ENCODE measurements around the gene EPM2A.

Gene EPM2A

GRCh38 chr6:145633981-145634627 lies 101.2 kb downstream of the EPM2A start:
- Histone ChIP-seq H3K27me3 (ENCODE audit: insufficient read depth, low read depth) (no peaks in the 10 kb centered on the region), H3K36me3 (ENCODE audit: insufficient read depth) (no peaks in the 10 kb centered on the region), H2AFZ (ENCODE audit: low read depth) (no peak overlapping the region), H3K4me3 (IDR thresholded peaks at IDR 0.05; ENCODE audit: insufficient read depth, low read depth, low read length) (no peak overlapping the region), H3K4me1 (ENCODE audit: low read depth, poor library complexity, severe bottlenecking) (no peaks in the 10 kb centered on the region), H3K9ac (no peak overlapping the region), H4K20me1 (ENCODE audit: insufficient read depth) (no peaks in the 10 kb centered on the region), H3K4me2 (no peak overlapping the region), H3K27ac (no peak overlapping the region), H3K79me2 (ENCODE audit: insufficient read depth, low read depth) (no peaks in the 10 kb centered on the region)
- TF ChIP-seq, protein P1, sequence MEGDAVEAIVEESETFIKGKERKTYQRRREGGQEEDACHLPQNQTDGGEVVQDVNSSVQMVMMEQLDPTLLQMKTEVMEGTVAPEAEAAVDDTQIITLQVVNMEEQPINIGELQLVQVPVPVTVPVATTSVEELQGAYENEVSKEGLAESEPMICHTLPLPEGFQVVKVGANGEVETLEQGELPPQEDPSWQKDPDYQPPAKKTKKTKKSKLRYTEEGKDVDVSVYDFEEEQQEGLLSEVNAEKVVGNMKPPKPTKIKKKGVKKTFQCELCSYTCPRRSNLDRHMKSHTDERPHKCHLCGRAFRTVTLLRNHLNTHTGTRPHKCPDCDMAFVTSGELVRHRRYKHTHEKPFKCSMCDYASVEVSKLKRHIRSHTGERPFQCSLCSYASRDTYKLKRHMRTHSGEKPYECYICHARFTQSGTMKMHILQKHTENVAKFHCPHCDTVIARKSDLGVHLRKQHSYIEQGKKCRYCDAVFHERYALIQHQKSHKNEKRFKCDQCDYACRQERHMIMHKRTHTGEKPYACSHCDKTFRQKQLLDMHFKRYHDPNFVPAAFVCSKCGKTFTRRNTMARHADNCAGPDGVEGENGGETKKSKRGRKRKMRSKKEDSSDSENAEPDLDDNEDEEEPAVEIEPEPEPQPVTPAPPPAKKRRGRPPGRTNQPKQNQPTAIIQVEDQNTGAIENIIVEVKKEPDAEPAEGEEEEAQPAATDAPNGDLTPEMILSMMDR (conservative IDR thresholded peaks at IDR 0.05; ENCODE audit: low read depth, low read length) = peak; percentile 86

DNA sequence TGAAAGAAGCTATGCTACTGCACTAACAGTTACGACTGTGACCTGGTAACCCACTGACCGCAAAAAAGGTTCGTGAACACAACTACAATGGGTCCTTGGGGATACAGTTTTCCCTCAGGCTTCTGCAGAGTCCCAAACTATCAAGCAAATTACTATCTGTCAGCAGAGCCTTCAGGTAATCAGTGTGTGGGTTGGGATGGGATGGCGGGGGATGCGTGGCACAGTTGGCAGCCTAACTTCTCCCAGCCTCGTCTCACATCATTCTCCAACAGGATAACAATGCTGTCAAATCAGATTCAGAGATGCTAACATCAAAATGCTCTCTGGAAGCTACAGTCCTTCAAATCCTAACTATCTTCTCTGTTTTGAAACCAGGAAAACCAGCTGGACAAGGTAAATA lies 102.3 kb downstream of the EPM2A start:
- Histone ChIP-seq H3K4me3 (IDR thresholded peaks at IDR 0.05; ENCODE audit: insufficient read depth, low read depth, low read length) (no peak overlapping the region), H2AFZ (ENCODE audit: low read depth) (no peak overlapping the region), H3K27me3 (ENCODE audit: insufficient read depth, low read depth) (no peaks in the 10 kb centered on the region), H3K9ac (no peak overlapping the region), H3K4me2 (no peak overlapping the region), H4K20me1 (ENCODE audit: insufficient read depth) (no peaks in the 10 kb centered on the region), H3K4me1 (ENCODE audit: low read depth, poor library complexity, severe bottlenecking) (no peaks in the 10 kb centered on the region), H3K27ac (no peak overlapping the region), H3K36me3 (ENCODE audit: insufficient read depth) (no peaks in the 10 kb centered on the region), H3K79me2 (ENCODE audit: insufficient read depth, low read depth) (no peaks in the 10 kb centered on the region)
- TF ChIP-seq, protein P1 (conservative IDR thresholded peaks at IDR 0.05; ENCODE audit: low read depth, low read length) = no peak

DNA sequence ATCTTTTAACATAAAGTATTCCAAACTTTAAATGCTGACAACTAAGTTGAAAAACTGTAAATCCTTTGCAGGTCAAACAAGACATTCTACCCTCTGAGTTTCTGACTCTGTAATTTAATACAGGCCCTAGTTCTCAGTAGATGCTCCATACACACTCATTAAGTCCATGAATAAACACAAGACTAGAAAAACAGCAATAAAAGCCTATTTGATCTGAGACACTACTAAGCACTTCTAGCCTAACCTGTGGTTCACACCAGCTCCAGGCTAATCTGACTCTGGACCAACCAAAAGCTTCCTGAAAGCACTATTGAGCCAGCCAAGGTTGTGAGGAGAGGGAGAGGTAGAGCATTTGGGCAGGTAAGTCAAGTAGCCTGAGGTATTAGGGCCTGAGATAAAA lies 103.9 kb downstream of the EPM2A start:
- no peak overlapping the region for H3K9ac ChIP-seq
- no peak overlapping the region for H3K4me3 ChIP-seq (IDR thresholded peaks at IDR 0.05; ENCODE audit: insufficient read depth, low read depth, low read length)
- TF ChIP-seq, protein P1 (conservative IDR thresholded peaks at IDR 0.05; ENCODE audit: low read depth, low read length) = no peak
- no peaks in the 10 kb centered on the region for H3K79me2 ChIP-seq (ENCODE audit: insufficient read depth, low read depth)
- H4K20me1 ChIP-seq (ENCODE audit: insufficient read depth) = no peaks in the 10 kb centered on the region
- H3K36me3 ChIP-seq (ENCODE audit: insufficient read depth) = no peaks in the 10 kb centered on the region
- no peak overlapping the region for H3K27ac ChIP-seq
- no peak overlapping the region for H3K4me2 ChIP-seq
- H2AFZ ChIP-seq (ENCODE audit: low read depth) = no peak overlapping the region
- H3K4me1 ChIP-seq (ENCODE audit: low read depth, poor library complexity, severe bottlenecking) = no peaks in the 10 kb centered on the region
- H3K27me3 ChIP-seq (ENCODE audit: insufficient read depth, low read depth) = no peaks in the 10 kb centered on the region

- Histone ChIP-seq H3K4me2 (no peak overlapping the region), H3K27ac (no peak overlapping the region), H2AFZ (ENCODE audit: low read depth) (no peak overlapping the region), H3K4me1 (ENCODE audit: low read depth, poor library complexity, severe bottlenecking) (no peaks in the 10 kb centered on the region), H3K27me3 (ENCODE audit: insufficient read depth, low read depth) (no peaks in the 10 kb centered on the region), H4K20me1 (ENCODE audit: insufficient read depth) (no peaks in the 10 kb centered on the region), H3K79me2 (ENCODE audit: insufficient read depth, low read depth) (no peaks in the 10 kb centered on the region), H3K9ac (no peak overlapping the region), H3K36me3 (ENCODE audit: insufficient read depth) (no peaks in the 10 kb centered on the region), H3K4me3 (IDR thresholded peaks at IDR 0.05; ENCODE audit: insufficient read depth, low read depth, low read length) (no peak overlapping the region)
- TF ChIP-seq, protein P1 (conservative IDR thresholded peaks at IDR 0.05; ENCODE audit: low read depth, low read length) = no peak
These were observed 104.7 kb downstream of the EPM2A start for GRCh38 chr6:145630598-145630997.
